DOHH2 (cell line): ENCODE measurements around the gene DENND1A.

Experiments
- CTCF ChIP-seq: fragments of 200-600 bp; sonication (generic); IDR thresholded peaks from one replicate; pipeline ENCODE4 v1.5.1; 2014; ENCODE audit warnings: antibody characterized with exemption, mild to moderate bottlenecking, low read depth, low read length; ENCODE audit not compliant: poor library complexity, severe bottlenecking
- EZH2phosphoT487 ChIP-seq: fragments of 200-600 bp; sonication (generic); IDR thresholded peaks from 2 replicates; pipeline ENCODE4 v1.6.1; 2017; ENCODE audit warnings: borderline replicate concordance, mild to moderate bottlenecking, antibody characterized with exemption, low read length, moderate library complexity, mixed read lengths

GRCh38 chr9:123410281-123410910, 519.5 kb downstream of the DENND1A start:
- no peak for TF ChIP-seq CTCF
- no peak for TF ChIP-seq EZH2phosphoT487
